Measurements from ENCODE around the gene ENOX1.

ENOX1 gene

GRCh38 chr13:43584751-43585150 lies 202.0 kb downstream of the ENOX1 start:
- no peak for DNase-seq

GRCh38 chr13:43583321-43583720 lies 203.5 kb downstream of the ENOX1 start:
- no peak for DNase-seq

- no peak for DNase-seq
Observed at GRCh38 chr13:43580280-43580679, 206.5 kb downstream of the ENOX1 start.

- DNase-seq, result no peak
Observed at GRCh38 chr13:43579321-43579720, 207.5 kb downstream of the ENOX1 start.

- no peak for DNase-seq
Observed at GRCh38 chr13:43574605-43575004, 212.2 kb downstream of the ENOX1 start.

GRCh38 chr13:43573802-43574514 lies 212.8 kb downstream of the ENOX1 start:
- no peak for DNase-seq

- no peak for DNase-seq
Observed at GRCh38 chr13:43573361-43573740, 213.4 kb downstream of the ENOX1 start.

GRCh38 chr13:43572656-43573360 lies 214.0 kb downstream of the ENOX1 start:
- DNase-seq, result no peak

- no peak for DNase-seq
Observed at GRCh38 chr13:43569658-43570057, 217.1 kb downstream of the ENOX1 start.

GRCh38 chr13:43567608-43568007 lies 219.2 kb downstream of the ENOX1 start:
- no peak for DNase-seq

- DNase-seq, result no peak
Observed at GRCh38 chr13:43564952-43565351, 221.8 kb downstream of the ENOX1 start.

GRCh38 chr13:43561081-43561480 lies 225.7 kb downstream of the ENOX1 start:
- no peak for DNase-seq

- no peak for DNase-seq
Observed at GRCh38 chr13:43558939-43559338, 227.8 kb downstream of the ENOX1 start.

- DNase-seq, result no peak
Observed at GRCh38 chr13:43558326-43558725, 228.4 kb downstream of the ENOX1 start.

- DNase-seq, result no peak
Observed at GRCh38 chr13:43555667-43556066, 231.1 kb downstream of the ENOX1 start.

GRCh38 chr13:43551897-43552456 lies 234.8 kb downstream of the ENOX1 start:
- DNase-seq, result no peak

- no peak for DNase-seq
Observed at GRCh38 chr13:43546816-43547215, 240.0 kb downstream of the ENOX1 start.

- DNase-seq, result no peak
Observed at GRCh38 chr13:43546251-43546650, 240.5 kb downstream of the ENOX1 start.

- DNase-seq, result no peak
Observed at GRCh38 chr13:43545317-43545874, 241.4 kb downstream of the ENOX1 start.

GRCh38 chr13:43544631-43545030 lies 242.1 kb downstream of the ENOX1 start:
- DNase-seq, result no peak

- no peak for DNase-seq
Observed at GRCh38 chr13:43544011-43544410, 242.8 kb downstream of the ENOX1 start.

GRCh38 chr13:43543331-43543730 lies 243.4 kb downstream of the ENOX1 start:
- DNase-seq, result no peak

- DNase-seq, result no peak
Observed at GRCh38 chr13:43537124-43537523, 249.6 kb downstream of the ENOX1 start.

GRCh38 chr13:43529796-43530195 lies 257.0 kb downstream of the ENOX1 start:
- DNase-seq, result no peak

Measured in AML-193 (cell line).